ENCODE data around the gene PACS1.

PACS1 gene

DNA sequence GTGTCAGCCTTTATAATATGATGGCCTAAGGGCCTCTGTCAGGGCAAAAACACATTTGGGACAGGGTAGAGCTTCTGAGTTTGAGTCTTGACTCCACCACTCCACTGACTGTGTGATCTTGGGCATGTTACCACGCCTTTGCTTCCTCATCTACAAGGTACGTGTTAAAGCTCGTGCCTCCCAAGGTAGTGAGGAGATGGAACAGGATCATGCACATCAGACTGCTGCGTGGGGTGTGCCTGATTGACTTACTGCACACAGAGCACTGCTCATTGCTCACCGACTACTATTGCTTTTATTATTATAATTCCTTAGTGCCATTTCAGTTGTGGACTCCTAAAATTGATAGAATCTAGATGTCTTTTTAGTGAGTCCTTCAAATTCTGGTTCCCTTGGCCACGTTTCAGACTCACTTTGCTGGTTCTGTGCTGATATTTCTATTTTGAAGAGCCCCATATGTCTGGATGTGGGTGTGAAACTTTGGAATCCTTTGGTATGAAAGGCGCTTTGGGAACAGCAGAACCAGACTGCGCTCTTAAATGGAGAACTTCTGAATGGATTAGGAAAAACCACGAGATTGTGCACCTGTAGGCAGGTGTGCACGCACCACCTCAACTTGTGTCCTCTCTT, 154.3 kb downstream of the PACS1 start:
- no peak for DNase-seq (ENCODE audit: low read depth, low spot score)

DNA sequence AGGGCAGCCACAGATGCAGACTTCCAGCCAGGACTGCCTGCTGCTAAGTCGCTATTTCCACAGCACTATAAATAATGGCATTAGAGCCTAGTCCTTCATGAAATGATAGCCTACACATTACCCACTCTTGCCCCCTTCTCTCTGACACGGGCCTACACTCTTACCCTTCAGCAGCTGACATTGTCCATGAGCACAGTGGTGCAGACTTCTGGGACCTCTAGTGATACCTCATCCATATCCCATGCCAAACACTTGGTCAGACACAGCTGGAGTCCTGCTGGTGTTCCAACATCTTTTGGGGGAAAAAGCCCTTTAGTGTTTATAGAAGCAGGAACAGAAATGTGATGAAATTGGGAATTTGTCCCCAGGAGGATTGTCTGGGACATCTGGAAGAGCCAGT, 155.0 kb downstream of the PACS1 start:
- DNase-seq (ENCODE audit: low read depth, low spot score) = no peak

DNA sequence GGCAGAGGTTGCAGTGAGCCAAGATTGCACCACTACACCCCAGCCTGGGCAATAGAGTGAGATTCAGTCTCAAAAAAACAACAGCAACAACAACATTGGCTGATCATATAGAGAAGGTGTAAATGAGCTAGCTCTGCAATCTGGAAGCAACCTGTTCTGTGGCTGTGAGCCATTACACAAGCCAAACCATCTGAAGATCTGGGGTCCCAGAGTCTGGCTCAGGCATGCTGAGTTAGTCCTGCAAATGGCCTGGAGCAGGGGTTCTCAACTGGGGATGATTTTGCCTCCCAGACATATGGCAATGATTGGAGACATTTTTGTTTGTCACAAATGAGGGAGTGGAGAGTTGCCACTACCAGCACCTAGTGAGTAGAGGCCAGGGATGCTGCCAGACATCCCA, 156.0 kb downstream of the PACS1 start:
- DNase-seq (ENCODE audit: low read depth, low spot score) = no peak

DNA sequence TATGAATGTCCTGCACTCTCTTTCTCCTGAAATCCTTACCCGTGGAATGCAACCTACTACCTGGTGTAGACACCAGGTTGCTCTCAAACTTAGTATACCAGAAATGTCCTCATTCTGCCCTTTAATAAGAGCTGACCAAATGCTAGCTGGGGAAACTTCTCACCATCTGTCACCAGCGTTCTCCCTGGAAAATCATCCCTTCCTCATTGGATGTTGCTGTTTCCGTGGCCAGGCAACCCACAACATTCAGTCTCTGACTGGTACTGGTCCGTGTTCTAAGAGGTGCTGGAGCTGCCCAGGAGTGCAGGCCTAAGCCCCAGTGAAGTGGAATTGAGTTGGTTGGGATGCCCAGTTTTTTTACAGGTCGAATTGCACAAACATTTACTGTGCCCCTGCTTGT, 157.6 kb downstream of the PACS1 start:
- DNase-seq (ENCODE audit: low read depth, low spot score) = no peak

DNA sequence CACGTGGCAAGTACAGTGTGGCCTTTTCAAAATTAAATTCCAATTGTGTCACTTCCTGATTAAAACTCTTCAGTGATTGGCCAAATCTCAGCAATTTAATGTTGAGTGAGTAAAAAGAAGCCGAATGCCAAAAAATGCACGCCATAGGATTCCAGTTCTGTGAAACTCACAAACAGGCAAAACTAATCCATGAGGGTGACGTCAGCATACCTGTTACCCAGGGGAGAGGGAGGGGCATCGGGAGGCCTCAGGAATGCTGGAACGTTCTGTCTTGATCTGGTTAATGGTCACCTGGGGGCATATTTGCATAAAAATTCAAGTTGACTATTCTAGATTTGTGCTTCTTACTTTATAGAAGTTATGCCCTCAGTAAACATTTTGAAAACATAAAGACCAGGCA, 158.4 kb downstream of the PACS1 start:
- DNase-seq (ENCODE audit: low read depth, low spot score) = peak; percentile 57

DNA sequence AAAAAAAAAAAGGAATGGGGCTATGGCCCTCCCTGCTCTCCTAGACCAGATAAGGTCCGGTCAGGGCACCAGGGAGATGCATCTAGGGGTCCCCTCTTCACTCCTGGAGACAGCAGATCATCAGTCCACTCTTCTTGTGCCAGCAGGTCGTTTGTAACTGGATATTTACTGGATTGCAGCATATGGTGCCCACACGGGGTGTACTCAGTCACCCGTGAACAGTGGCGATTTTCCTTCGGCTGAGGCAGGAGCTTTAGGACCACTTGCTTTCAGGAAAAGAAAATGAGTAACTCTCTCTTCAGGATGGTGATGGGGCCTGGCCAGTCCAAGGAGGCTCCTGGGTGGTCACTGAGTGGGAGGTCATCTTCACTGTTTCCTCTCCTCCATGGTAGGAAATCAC, 160.1 kb downstream of the PACS1 start:
- DNase-seq (ENCODE audit: low read depth, low spot score) = no peak

DNA sequence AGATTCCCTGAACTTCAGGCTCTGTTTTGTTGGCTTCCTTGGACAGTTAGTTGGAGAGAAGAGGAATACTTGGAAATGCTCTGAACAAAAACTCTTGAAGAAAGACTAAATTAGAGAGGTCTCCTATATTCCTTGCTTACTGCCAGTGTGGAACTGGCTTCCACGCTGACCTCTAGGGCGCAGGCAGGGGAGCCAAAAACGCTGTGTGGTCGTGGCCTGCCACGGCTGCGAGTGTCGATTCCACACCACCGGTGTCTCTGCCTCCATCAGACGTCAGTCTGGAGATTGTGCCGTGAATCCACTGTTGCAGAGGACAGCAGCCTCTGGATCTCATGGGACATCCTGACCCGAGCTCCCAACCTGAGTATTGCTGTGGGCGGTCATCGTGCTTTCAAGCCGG, 160.9 kb downstream of the PACS1 start:
- DNase-seq (ENCODE audit: low read depth, low spot score) = no peak

DNA sequence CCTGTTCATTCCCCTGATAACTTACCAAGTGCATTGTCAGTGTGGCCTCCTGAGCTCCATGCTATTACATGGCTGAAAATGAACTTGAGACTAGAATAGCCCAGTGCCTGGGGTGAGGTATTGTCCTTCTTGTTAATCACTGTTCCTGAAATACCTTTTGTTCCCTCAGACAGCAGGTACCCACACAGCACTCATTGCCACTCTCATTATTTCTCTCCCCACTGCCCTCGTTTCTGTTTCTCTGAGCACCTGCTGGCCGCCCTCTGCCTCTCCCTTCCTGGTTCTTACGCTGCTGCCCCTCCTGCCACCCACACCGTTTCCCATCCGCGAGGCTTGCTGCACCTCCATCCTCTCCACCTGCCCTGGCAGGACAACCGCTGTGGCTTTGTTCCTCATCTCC, 161.5 kb downstream of the PACS1 start:
- DNase-seq (ENCODE audit: low read depth, low spot score) = no peak

DNA sequence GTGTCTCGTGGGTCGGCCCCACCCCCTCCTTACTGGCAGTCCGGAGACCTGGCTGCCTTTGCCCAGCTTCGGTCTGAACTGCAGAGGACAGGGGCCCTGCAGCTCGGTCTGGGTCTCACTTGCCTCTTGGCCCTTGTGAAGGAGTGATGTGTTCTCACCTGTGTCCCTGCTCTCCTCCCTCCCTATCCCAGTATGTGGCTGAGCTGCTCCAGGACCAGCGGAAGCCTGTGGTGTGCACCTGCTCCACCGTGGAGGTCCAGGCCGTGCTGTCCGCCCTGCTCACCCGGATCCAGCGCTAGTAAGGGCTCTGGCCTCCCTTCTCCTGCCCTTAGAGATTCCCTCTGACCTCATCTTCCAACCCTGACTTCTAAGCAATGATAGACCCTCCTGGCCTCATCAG, 162.7 kb downstream of the PACS1 start:
- no peak for DNase-seq (ENCODE audit: low read depth, low spot score)

DNA sequence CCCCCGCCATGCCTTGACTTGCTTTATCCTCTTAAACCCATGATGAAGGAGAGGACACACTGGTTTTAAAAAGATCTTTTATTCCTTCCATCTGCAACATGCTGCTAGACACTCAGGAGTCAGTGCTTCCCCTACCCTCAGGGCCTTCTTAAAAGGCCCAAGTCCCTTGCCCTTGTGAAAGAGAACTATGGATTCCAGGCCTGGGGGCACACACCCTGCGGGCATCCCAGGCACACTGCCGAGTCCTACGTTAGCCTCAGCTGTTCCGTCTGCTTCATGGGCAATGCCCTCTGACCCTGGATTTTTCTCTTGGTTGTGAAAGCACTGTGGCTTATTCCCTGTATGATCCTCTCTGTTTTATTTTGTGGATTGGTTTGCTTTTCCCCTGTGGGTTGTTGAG, 163.2 kb downstream of the PACS1 start:
- no peak for DNase-seq (ENCODE audit: low read depth, low spot score)

DNA sequence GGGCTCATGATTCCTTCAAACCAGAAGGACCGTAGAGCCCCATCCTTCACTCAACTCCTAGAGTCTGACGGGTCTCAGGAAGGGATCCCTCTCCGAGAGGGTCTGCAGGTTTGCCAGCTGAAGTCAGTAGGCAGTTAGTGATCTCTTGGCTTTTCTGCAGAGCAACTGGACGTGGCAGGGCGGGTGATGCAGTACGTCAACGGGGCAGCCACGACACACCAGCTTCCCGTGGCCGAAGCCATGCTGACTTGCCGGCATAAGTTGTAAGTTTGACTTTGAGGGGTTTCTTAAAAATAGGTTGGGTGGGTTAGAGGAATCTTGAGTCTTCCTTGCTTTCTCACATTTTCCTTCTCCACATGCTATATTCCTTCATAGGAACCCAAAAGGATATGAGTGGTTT, 165.1 kb downstream of the PACS1 start:
- DNase-seq (ENCODE audit: low read depth, low spot score) = no peak

DNA sequence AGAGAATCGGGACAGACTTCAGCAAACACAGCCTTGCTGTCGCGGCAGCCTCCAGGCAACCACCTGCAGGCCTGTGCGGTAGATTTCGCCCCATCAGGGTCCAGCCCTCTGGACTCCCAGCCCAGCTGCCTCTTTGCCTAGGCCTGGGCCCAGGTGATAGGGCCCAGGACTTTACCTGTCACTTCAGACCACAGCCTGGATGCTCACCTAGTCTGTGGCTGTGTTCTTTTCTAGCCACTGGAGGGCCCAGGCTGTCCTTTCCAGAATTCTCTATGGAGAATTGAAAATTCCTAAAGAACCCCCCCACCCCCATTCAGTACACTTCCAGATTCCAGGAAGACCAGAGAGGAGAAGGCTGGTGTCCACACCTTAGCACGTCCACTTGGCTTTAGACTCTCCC, 167.8 kb downstream of the PACS1 start:
- DNase-seq (ENCODE audit: low read depth, low spot score) = no peak

DNA sequence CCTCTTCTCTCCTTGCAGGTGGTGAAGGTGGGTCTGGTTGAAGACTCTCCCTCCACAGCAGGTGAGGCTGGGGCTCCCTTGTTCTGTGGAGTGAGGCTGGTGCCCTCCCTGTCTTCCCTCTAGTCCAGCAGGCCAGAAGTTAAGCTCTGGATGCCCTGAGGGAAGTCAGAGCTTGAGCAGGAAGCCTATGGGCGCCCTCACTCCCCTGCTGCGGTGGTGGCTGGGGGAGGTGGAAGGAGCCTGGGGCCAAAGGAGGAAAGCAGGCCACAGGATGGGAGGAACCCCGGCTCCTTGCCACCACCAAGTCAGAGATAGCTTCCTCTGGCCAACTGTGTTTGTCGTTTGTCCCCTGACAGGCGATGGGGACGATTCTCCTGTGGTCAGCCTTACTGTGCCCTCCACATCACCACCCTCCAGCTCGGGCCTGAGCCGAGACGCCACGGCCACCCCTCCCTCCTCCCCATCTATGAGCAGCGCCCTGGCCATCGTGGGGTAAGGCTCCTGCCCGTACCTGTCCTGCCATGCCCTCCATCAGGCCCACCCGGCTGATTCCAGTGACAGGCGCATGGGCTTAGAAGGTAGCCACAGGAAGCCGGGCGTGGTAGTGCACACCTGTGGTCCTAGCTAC, 168.8 kb downstream of the PACS1 start:
- no peak for DNase-seq (ENCODE audit: low read depth, low spot score)

DNA sequence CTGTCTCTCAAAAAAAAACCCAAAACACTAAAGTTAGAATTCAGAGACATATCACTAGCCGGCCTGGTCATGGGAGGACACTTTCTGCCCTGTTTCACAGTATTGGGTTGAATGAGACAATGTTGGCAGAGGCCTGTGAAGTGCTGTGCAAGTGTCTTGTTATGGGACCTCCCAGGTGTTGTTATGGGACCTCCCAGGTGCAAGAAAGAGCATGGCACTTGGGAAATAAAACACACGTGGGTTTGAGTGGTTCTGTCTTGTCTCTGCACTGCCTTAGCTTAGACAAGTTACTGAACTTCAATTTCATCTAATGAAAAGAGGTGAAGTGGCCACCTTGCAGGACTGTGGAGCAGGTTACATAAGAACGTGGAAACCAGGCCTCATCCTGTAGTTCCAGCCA, 169.4 kb downstream of the PACS1 start:
- DNase-seq (ENCODE audit: low read depth, low spot score) = no peak

DNA sequence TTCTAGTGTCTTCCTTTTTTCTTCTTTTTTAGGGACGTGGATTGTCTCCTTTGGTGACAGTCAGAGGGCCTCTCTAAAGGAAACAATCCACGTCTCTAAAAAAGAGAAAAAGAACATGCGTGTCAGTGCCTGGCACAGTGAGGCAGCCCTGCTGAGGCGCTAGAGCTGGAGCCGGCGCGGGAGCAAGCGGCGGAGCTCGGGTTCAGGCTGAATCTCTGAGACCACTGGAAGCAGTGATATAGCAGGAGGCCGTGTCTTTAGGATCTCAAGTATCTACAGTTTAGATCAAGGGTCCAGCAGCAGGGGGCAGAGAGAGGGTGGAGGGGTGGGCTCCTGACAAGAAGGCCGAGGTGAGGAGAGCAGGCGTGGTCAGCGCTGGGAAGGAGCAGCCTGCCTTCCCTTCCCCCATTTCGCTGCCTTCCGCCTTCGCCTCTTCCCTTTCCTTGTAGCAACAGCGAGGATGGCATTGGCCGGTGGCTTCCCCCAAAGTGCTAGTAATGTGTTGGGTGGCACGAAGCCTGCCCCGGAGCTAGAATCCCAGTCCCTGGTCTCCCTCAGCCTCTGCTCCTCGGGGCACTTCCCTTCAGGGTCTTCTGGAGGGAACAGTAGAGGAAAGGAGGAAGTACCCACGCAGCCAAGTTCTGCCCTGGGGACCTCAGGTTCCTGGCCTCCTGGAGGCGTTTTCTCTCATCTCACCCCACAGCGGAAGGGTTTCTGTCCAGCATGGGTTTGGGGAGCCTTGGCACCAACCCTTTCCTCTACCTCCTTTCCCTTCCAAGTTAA, 170.1 kb downstream of the PACS1 start:
- DNase-seq (ENCODE audit: low read depth, low spot score) = peak; percentile 64

DNA sequence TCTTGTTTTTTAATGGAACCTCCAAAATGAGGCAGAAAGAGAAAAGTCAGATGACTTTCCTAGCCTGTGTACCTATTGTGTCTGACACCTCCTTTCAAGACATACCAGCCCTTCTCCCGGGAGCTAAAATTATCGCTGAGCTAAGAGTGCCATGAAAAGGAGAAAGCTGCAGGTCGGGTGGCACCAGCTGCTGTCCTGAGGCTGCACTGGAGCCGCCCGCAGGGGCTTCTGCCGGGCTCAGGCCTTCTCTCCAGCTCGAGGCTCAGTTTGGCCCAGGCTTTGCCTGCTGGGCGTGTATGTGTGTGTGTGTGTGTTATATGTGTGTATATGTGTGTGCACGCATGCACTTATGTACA, 170.7 kb downstream of the PACS1 start:
- DNase-seq (ENCODE audit: low read depth, low spot score) = no peak

DNA sequence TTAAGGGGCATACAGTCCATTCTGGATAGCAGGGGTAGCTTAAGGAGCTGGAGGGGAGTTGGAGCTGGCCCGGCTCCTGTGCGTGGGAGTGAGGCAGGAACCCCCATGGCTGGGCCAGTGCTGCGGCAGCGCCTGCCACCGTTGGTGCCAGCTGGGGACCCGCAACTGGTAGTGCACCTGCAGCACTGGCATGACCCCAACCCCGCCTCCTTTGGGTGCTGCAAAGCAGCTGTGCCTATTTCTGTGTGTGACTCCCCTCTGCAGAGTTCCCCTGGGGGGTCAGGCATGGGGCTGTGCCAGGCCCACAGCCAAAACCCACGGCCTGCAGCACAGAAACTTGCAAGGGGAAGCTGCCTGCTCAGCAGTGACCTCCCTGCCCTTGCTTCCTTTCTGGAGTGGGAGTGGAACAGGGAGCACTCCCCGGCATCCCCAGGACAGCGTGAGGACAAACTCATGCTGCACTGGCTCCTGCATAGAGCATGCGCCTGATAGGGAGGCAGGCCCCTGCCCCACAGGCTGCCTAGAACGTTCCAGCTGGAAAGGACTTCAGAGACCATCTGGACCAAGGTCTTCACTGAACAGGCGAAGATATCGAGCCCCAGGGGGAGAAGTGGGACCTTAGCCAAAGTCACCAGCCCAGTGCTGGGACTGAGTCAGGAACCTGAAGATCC, 172.2 kb downstream of the PACS1 start:
- no peak for DNase-seq (ENCODE audit: low read depth, low spot score)

DNA sequence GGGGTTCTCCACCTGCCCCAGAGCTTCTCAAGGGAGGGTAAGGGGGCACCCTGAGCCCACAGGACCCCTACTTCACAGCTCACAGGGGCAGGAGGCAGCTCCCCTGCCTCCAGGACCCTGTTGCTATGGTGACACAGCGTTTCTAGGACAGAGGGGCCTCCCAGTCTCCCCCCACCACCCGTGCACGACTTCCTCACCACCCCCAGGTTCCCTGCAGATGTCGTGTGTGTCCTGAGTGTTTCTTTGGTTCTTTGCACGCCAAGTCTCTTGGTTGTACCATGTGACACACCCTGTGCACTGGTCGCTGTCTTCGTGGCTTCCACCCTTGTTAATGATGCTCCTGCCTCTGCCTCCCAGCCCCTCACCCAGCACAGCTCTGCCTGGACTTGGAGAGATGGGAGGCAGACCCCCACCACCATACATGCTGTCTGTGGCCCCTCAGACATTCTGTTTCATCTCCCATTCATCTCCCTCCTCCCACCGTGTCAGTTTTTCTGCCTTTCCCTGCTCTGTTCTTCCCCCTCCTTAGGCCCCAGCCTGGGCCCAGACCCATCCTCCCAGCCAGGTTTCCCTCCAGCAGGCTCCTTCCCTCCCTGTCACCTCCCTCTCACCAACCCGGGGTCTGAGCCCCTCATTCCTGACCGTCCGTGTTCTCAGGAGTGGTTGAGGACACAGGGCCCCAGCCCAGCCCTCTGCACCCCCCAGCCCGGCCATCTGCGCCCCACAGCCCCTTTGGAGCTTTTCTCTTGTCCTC, 173.9 kb downstream of the PACS1 start:
- DNase-seq (ENCODE audit: low read depth, low spot score) = no peak

DNA sequence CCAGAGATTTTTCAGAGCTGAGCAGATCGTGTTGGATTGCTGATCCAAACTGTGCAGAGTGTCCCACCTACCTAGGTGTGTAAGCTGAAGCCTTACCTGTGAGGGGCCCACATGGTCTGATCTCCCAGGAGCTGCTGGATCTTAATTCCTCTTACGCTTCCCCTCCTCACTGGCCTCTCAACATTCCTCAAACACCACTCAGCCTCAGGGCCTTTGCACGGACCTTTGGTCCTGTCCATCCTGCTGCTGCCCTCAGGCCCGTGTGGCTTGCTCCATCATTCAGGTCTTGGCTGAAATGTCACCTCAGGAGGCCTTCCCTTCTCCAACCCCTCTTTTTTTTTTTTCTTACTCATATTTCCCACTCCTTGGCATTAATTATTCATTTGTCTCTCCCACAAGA, 177.2 kb downstream of the PACS1 start:
- peak; percentile 30 for DNase-seq (ENCODE audit: low read depth, low spot score)

DNA sequence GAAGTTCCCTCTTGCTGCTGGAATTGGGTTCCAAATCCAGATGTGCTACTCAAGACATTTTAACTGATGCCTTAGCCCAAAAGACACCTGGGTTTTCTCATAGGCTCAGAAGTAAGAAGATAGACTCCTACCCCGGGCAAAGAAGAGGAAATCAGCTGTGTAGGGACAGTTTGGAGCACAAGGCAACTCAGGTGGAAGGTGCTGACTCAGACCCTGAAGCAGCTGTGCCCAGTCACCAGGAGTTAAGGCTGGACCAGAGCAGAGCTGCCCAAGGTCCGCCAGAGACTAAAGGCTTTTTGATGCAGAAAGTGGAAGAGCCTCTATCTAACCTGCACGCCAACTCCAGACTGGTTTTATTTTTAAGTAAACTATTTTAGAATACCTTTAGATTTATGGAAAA, 177.7 kb downstream of the PACS1 start:
- no peak for DNase-seq (ENCODE audit: low read depth, low spot score)

DNA sequence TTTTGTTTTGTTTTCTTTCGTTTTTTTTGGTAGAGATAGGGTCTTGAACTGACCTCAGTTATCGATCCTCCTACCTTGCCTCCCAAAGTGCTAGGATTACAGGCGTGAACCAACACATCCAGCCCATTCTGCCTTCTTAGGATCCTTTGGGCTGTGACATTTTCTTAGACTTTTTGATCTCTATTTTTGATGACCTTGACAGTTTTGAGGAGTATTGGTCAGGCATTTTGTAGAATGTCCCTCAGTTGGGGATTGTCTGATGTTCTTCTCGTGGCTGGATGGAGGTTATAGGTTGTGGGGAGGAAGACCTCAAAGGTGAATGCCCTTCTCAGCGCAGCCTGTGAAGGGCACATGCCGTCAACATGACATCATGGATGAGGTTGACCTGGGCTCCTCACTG, 178.8 kb downstream of the PACS1 start:
- no peak for DNase-seq (ENCODE audit: low read depth, low spot score)

DNA sequence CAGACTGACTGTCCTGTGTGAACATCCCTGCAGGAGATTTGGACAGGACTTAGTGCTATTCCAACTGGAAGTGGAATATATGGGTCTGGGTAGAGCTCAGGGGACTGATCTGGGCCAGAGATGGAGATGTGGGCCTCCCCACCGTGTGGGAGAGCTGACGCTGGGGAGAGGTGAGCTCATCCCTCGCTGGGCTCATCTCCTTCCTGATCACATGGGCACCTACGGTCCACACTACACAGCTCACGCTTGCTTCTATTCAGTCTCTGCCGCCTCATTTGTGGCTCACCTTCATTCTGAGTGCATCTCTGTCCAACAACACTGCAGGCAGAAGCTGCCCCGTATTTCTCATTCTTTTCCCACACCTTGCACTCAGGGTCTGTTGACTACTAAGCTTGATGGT, 181.7 kb downstream of the PACS1 start:
- DNase-seq (ENCODE audit: low read depth, low spot score) = no peak

All from ELF-1 (cell line).